HepG2 (cell line): ENCODE measurements around the gene TXNRD2. TPM values are rescaled to one million over a fixed set of nuclear protein-coding genes. Genes with fewer than 3 reads are reported as not detected.

Source experiments
- AGO1 ChIP-seq: fragments of 200-400 bp; formaldehyde crosslinking; IDR thresholded peaks from 2 replicates; pipeline ENCODE4 v1.6.1; 2017; ENCODE audit warnings: mild to moderate bottlenecking, low read depth, low read length, moderate library complexity; ENCODE audit not compliant: poor library complexity, severe bottlenecking
- HNRNPH1 ChIP-seq: fragments of 200-400 bp; formaldehyde crosslinking; optimal IDR thresholded peaks from 2 replicates; pipeline ENCODE3; 2017; ENCODE audit warnings: mild to moderate bottlenecking, low read depth, low read length
- MXD1 ChIP-seq: sonication (generic); formaldehyde crosslinking; IDR thresholded peaks from 2 replicates; pipeline ENCODE4 v1.4.0; 2020; ENCODE audit warnings: mild to moderate bottlenecking, missing genetic modification reagents
- NFYB ChIP-seq: sonication (generic); formaldehyde crosslinking; IDR thresholded peaks from 2 replicates; pipeline ENCODE4 v1.4.0; 2020; ENCODE audit warnings: missing genetic modification reagents
- TBX2 ChIP-seq: sonication (generic); formaldehyde crosslinking; IDR thresholded peaks from 2 replicates; pipeline ENCODE4 v1.5.0; 2020; ENCODE audit warnings: missing genetic modification reagents, mild to moderate bottlenecking, borderline replicate concordance
- TCF12 ChIP-seq, 2 experiments: fragments of 450-650 bp in 1 of 2; sonication (generic) in 1 of 2; formaldehyde crosslinking in 1 of 2; IDR thresholded peaks; 2 replicates each; pipeline versions ENCODE4 v1.6.1 to v1.8.0; 2017 to 2022; ENCODE audit warnings: antibody characterized with exemption in 1 of 2, mild to moderate bottlenecking in 1 of 2, missing genetic modification reagents in 1 of 2, moderate library complexity in 1 of 2
- ZBED4 ChIP-seq: sonication (generic); formaldehyde crosslinking; IDR thresholded peaks from 2 replicates; pipeline ENCODE4 v1.4.0; 2020; ENCODE audit warnings: missing genetic modification reagents, borderline replicate concordance
- ZFP41 ChIP-seq: sonication (generic); formaldehyde crosslinking; IDR thresholded peaks from 2 replicates; pipeline ENCODE4 v1.4.0; 2020; ENCODE audit warnings: mild to moderate bottlenecking, missing genetic modification reagents, borderline replicate concordance
- ZNF557 ChIP-seq: sonication (generic); formaldehyde crosslinking; IDR thresholded peaks from 2 replicates; pipeline ENCODE4 v1.4.0; 2020; ENCODE audit warnings: missing genetic modification reagents
- ZNF562 ChIP-seq: sonication (generic); formaldehyde crosslinking; IDR thresholded peaks from 2 replicates; pipeline ENCODE4 v1.8.0; 2022; ENCODE audit warnings: missing genetic modification reagents, borderline replicate concordance
- ZNF709 ChIP-seq: sonication (generic); formaldehyde crosslinking; IDR thresholded peaks from 2 replicates; pipeline ENCODE4 v1.5.0; 2020; ENCODE audit warnings: mild to moderate bottlenecking, missing genetic modification reagents
- ZSCAN12 ChIP-seq: sonication (generic); formaldehyde crosslinking; IDR thresholded peaks from 2 replicates; pipeline ENCODE4 v1.9.0; 2021; ENCODE audit warnings: mild to moderate bottlenecking, missing genetic modification reagents
- ZUFSP ChIP-seq: sonication (generic); formaldehyde crosslinking; IDR thresholded peaks from 2 replicates; pipeline ENCODE4 v1.9.0; 2021; ENCODE audit warnings: missing genetic modification reagents, mild to moderate bottlenecking, borderline replicate concordance
- polyA plus RNA-seq, 8 experiments: library from polyadenylated mRNA; depleted of rRNA in 3 of 8; stranded (reverse) in 7 of 8; unstranded in 1 of 8; fragments of >200 nt; fragmentation: Illumina TruSeq in 4 of 8; extraction: Trizol in 4 of 8; gene quantifications; 2 replicates each; pipeline versions ENCODE4 v1.2.1 to v1.2.3, GENCODE V29; 2011 to 2016; ENCODE audit warnings: low read depth in 4 of 8, missing spikeins in 1 of 8, mixed read lengths in 1 of 8; ENCODE audit not compliant: insufficient read depth in 1 of 8
- total RNA-seq, 5 experiments: library from RNA; depleted of rRNA; stranded (reverse); fragments of >200 nt; fragmentation: Illumina TruSeq; extraction: Trizol; gene quantifications; 2 replicates each; pipeline ENCODE4 v1.2.3, GENCODE V29; 2016; ENCODE audit warnings: low read depth in 1 of 5
- TF ChIP-seq, protein P1 (sequence below): IDR thresholded peaks from 2 replicates; pipeline ENCODE4 v1.6.1; 2016; ENCODE audit warnings: low read depth, control low read depth
- TF ChIP-seq, protein P2 (sequence below): sonication (generic); formaldehyde crosslinking; IDR thresholded peaks from 2 replicates; pipeline ENCODE4 v1.4.0; 2020; ENCODE audit warnings: missing genetic modification reagents; ENCODE audit errors: not compliant biosample characterization

TXNRD2 gene
- total and polyA plus RNA-seq, 2 of the 13 experiments (the other 11 are each of a cell fraction or from before 2014, with no cell fraction given) = 17.5 to 18.6 TPM

DNA sequence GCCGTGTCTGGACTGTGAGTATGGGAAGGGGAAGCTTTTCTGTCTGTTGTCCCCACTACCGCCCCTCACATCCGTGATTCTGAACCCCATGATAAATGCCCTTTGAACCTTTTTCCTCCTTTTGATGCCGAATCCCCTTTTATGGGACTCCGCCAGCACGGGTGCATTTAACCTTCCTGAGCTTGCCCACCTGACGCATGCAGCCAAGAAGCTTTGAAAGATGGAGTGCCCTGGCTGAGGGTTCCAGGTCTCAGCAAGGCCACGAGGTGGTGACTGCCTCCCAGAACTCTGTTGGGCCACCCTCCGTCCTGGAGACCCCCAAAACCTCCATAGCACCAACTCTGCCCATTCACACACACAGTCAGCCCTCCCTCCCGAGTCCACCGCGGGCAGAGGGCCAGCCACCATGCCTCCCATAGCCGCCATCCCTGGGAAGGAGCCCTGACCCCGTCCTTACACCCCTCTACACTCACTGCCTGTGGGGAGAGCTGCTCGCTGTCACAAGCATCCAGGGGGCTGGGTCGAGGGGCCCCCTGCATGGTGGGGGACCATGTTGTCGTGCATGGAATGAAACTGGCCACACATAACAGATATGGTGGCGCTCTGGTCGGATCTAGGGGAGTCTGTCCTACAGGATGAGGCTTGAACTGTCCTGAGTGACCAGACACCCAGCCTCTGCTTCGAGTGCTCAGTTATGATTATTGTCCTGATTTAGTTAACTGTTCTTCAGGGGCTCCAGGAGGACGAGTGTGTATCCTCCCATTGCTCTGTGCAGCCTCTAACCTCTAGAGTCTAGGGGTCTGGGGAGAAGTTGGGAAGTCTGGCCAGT is 868 bp downstream of the TXNRD2 start (continued):
- peak; percentile 2; the same call in 1 of the 2 replicates for TF ChIP-seq TBX2
- TF ChIP-seq, protein P1, sequence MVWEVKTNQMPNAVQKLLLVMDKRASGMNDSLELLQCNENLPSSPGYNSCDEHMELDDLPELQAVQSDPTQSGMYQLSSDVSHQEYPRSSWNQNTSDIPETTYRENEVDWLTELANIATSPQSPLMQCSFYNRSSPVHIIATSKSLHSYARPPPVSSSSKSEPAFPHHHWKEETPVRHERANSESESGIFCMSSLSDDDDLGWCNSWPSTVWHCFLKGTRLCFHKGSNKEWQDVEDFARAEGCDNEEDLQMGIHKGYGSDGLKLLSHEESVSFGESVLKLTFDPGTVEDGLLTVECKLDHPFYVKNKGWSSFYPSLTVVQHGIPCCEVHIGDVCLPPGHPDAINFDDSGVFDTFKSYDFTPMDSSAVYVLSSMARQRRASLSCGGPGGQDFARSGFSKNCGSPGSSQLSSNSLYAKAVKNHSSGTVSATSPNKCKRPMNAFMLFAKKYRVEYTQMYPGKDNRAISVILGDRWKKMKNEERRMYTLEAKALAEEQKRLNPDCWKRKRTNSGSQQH (CRISPR knock-in tag) = no peak
- TF ChIP-seq, protein P2, sequence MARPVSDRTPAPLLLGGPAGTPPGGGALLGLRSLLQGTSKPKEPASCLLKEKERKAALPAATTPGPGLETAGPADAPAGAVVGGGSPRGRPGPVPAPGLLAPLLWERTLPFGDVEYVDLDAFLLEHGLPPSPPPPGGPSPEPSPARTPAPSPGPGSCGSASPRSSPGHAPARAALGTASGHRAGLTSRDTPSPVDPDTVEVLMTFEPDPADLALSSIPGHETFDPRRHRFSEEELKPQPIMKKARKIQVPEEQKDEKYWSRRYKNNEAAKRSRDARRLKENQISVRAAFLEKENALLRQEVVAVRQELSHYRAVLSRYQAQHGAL = no peak
- TF ChIP-seq AGO1 = no peak
- TF ChIP-seq NFYB = no peak
- no peak for TF ChIP-seq ZUFSP (CRISPR knock-in tag)
- no peak for TF ChIP-seq ZFP41 (CRISPR knock-in tag)
- TF ChIP-seq MXD1 (CRISPR knock-in tag) = 0 out of 2 replicates have a peak, but pooled peaks have one; percentile 6
- no peak for TF ChIP-seq ZSCAN12 (CRISPR knock-in tag)
- TF ChIP-seq ZNF562 = no peak
- no peak for TF ChIP-seq HNRNPH1
- no peak for TF ChIP-seq ZBED4 (CRISPR knock-in tag)
- TF ChIP-seq ZNF709 = no peak
- no peak for TF ChIP-seq ZNF557 (CRISPR knock-in tag)
- TF ChIP-seq TCF12 (IDR thresholded peaks at IDR 0.05) = no peak
- TF ChIP-seq TCF12 (CRISPR knock-in tag; IDR thresholded peaks at IDR 0.05) = no peak
